ENCODE measurements around the gene PHACTR3.
"Not testable (repeated sequence)": the region's sequence is repeated elsewhere in the genome, so short reads cannot be mapped to it uniquely, and the experiment has no call there.

PHACTR3 gene

DNA sequence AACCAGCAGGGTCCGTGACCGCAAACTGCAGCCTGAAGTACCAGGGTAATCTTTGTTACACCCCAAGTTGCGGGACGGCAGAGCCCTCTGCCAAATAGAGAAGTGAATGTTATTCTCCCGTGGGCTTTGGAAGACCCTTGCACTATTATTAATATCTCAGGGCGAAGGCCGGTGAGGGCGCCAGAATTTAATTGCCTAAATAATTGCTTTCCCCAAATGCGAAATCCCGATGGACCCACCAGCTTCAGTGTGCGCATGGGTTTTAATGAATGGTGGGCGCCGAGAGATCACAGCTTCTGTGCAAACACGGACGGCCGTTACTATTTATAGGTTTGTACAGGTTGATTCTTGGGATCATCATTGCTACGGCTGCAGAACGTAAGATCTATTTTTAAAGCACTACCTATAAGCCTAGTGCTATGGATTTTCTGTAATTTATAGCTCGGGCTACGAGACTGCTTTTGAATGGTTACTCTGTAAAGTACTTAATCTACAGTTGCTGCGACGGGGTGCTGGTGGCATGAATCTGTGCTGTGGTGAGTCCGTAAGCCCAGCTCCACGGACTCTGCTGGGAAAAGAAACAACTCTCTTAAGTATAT lies 15.2 kb upstream of the PHACTR3 start:
- DNase-seq: no peak

DNA sequence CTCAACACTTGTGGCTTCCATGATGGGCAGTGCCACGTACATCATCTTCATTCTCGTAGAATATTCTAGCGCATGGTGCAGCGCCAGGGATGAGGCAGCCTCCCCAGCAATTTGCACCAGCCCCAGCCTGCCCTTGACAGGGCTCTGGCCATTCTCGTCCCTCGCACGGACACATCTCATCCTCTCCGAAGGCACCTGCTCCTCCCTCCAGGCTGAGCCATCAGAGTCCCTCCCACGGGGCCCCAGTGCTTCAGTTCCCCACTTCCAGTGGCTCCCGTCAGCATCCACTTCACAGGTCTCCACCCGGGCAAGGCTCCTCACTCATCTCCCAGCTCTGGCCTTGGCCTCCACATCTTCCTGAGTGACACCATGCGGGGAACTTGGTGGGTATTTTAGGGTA lies 13.3 kb upstream of the PHACTR3 start:
- DNase-seq: no peak

DNA sequence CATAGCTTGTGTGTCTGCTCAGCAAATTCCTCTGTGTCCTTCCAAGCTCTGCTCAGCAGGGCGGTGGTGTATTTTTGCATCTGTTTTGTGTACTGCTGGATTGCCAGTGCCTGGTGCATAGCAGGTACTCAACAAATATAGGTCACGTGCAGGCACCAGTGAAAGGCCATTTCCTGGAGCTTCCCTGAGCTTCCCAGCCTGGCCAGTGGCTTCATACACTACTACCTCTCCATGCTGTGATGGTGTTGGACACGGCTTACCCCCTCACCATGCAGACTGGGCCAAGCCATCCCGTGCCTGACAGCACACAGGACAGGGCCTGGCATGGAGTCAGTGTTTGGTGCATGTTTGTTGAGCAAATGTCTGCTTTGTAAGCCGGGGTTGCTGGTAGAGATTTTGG lies 7.7 kb upstream of the PHACTR3 start:
- peak in 1 of 14 donors; percentile 64 for DNase-seq

- DNase-seq: no peak
Measured at GRCh38 chr20:59597240-59597639, 7.1 kb upstream of the PHACTR3 start.

GRCh38 chr20:59598625-59599310 lies 5.6 kb upstream of the PHACTR3 start:
- DNase-seq: peak in 8 of 14 donors; percentile 18 to 64 (median 40)

DNA sequence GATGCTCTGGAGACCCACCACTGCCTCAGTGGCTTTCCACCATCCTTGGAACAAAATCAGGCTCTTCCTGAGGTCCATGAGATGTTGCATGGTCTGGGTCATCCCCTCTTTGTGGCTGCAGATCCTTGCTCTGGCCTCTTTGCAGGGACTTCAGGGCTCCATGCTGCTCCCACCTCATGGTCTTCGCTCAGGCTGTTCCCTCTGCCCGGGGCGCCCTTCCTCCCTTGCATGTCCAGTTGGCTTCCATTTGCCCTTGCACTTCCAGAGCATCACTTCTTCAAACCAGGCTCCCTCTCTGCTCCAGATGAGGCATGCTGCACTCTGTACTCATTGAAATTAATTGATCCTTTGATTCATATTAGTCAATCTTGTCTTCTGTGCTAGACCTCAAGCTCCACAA lies 4.4 kb upstream of the PHACTR3 start:
- no peak for DNase-seq

- DNase-seq: no peak
Measured at GRCh38 chr20:59600472-59600871, 3.9 kb upstream of the PHACTR3 start.

GRCh38 chr20:59602546-59603080 lies 1.7 kb upstream of the PHACTR3 start:
- no peak for DNase-seq

DNA sequence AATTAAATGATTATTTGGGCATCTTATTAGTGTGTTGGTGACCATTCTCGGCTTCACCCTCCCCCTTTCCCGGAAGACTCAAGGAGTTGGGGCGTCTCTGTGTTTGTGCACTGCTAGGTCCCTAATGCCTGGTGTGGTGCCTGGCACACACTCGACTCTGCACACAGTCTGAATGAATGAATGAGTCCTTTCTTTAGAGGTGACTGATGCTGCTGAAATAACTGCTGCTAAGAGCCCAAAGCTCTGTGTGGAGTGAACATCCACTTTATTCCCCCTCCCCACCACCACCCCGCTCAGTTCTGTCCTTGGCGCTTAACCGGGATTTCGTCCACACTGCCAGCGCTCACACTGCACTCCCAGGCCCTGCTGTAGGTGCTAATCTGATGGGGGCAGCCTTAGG lies 1.2 kb upstream of the PHACTR3 start:
- DNase-seq: peak in 2 of 14 donors; percentile 37 to 44

- peak in 7 of 14 donors; percentile 35 to 78 (median 57) for DNase-seq
Measured at GRCh38 chr20:59604741-59605600, 631 bp downstream of the PHACTR3 start.

- DNase-seq: peak in 2 of 14 donors; percentile 38 to 78
Measured at GRCh38 chr20:59605601-59606364, 1.4 kb downstream of the PHACTR3 start.

DNA sequence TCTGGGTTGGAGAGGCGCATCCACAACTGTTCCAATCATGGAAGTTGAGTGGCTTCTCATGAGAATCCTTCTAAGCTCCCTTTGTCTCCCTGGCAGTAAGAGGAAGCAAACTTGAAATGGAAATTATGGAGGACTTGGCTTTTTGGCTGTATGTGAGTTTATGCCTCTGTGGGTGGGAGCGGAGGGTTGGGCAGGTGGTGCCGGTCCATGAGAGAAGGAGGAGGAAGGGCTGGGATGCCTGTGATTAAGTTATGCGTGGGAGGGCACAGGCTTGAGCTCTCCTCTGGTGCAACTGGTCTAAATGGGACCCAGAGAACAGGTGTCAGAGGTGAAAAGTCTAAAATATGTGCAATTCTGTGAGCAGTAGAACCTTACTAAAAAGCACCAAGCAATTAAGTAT lies 2.2 kb downstream of the PHACTR3 start:
- DNase-seq: peak in 2 of 14 donors; percentile 20 to 32

DNA sequence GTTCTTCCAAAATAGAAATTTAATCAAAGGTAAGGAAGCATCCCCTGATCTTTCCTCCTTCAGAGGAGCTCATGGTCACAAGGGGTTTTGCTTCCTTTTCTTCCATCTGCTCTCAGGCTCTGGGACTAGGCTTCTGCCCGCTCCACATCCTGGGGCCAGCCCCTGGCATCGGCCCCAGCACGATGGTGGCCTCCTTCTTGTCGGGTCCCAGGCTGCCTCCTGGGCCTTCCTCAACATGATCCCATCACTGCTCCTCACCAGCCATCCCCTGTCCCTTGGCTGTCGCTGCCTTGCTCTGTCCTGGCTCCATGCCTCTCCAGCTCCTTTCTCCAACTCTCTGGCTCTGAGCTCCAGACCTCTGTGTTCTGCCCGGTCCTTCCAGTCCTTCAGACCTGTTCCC lies 4.1 kb downstream of the PHACTR3 start:
- DNase-seq: no peak

GRCh38 chr20:59608871-59609270 lies 4.5 kb downstream of the PHACTR3 start:
- no peak for DNase-seq

DNA sequence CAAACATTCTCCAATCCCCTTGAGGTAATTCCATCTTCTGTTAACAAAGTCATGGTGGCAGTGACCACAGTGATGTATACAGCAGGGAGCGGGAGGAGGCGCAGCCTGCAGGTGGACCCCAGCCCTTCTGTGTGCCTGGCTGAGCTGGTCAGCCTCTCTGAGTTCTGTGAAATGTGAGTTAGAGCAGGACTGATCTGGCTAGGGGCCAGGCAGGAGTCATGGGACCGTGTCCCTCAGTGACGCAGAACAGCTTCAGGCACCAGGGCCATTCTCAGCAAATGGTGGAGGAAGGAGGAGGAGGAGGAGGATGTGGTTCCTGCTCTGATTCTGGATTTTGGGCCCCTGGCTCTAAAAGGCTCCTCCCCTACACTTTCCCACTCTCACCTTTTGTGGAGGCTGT lies 6.9 kb downstream of the PHACTR3 start:
- DNase-seq: peak in 2 of 14 donors; percentile 30 to 32

GRCh38 chr20:59613861-59614260 lies 9.5 kb downstream of the PHACTR3 start:
- DNase-seq: no peak

DNA sequence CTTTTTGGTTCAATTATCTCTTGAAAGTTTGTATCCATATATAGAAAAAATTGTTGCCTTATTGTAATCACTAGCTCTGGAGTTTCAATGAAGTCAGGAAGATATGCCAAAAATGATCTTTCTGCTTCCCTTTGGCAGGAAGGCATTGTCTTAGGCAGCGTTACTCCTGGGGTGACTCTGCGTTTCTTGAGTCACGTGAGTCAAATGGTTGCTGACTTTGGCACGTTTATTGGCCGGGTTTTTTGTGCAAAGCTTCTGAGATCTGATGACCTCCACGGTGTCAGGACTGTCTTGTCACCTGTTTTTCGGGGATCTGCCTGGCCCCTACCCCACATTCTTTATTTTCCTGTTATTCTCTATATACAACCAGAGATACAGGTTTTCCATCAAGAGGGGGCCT lies 10.4 kb downstream of the PHACTR3 start:
- DNase-seq: no peak

- no peak for DNase-seq
Measured at GRCh38 chr20:59616306-59616705, 12.0 kb downstream of the PHACTR3 start.

DNA sequence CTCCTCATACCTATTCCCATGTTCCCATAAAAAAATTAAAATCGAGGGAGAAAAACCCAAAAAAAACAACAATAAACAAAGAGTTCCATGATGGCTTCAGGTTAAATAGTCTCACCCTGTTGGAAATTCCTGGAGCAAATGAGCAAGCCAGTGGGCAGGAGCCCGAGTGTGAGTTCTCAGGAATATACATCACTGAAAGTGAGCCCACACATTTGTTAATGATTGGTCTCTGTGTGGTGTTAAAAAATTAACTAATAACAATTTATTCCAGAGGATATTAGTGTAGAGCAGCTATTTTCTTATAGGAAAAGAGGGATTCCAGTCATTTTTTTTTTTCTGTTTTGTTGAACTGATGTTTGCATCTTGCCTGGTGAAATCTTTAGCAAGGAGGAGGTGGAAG lies 12.9 kb downstream of the PHACTR3 start:
- DNase-seq: no peak

GRCh38 chr20:59618131-59618530 lies 13.8 kb downstream of the PHACTR3 start:
- peak in 1 of 14 donors; percentile 25 for DNase-seq

GRCh38 chr20:59618585-59618984 lies 14.2 kb downstream of the PHACTR3 start:
- not testable (repeated sequence) for DNase-seq

GRCh38 chr20:59620860-59621505 lies 16.6 kb downstream of the PHACTR3 start:
- DNase-seq: peak in 1 of 14 donors; percentile 18

All from C1 segment of cervical spinal cord (tissue), 14 donors.